Measurements from ENCODE around the gene ING5.

Gene ING5

DNA sequence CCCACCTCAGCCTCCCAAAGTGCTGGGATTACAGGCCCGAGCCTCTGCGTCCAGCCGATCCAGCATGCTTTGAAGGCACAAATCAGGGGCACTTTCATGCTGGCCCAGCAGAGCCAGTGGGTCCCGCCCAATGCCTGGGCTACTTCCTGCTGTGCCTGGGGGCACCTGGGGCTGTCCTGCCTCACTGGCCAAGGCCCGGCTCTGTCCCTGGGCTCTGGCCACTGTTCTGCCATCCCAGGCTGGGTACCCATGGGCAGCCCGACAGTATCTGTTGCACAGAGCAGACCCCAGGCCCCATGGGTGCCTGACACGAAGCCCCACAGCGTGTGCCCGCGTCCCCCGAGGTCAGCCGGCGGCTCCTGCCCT is 68.0 kb downstream of the ING5 start:
- H3K9ac ChIP-seq: no peak overlapping the region
- H3K27me3 ChIP-seq (ENCODE audit: insufficient read depth, low read depth): no peaks in the 10 kb centered on the region
- H3K36me3 ChIP-seq (ENCODE audit: insufficient read depth): no peaks in the 10 kb centered on the region
- no peak overlapping the region for H3K27ac ChIP-seq
- no peak overlapping the region for H3K4me3 ChIP-seq (IDR thresholded peaks at IDR 0.05; ENCODE audit: insufficient read depth, low read depth, low read length)
- no peak for TF ChIP-seq CTCF (conservative IDR thresholded peaks at IDR 0.05; ENCODE audit: low read depth, low read length)
- H2AFZ ChIP-seq (ENCODE audit: low read depth): no peak overlapping the region
- H3K4me2 ChIP-seq: no peak overlapping the region
- H3K4me1 ChIP-seq (ENCODE audit: low read depth, poor library complexity, severe bottlenecking): peaks cover 4% of the 10 kb centered on the region
- no peaks in the 10 kb centered on the region for H3K79me2 ChIP-seq (ENCODE audit: insufficient read depth, low read depth)
- no peaks in the 10 kb centered on the region for H4K20me1 ChIP-seq (ENCODE audit: insufficient read depth)

- Histone ChIP-seq H3K36me3 (ENCODE audit: insufficient read depth) (no peaks in the 10 kb centered on the region), H2AFZ (ENCODE audit: low read depth) (no peak overlapping the region), H3K79me2 (ENCODE audit: insufficient read depth, low read depth) (no peaks in the 10 kb centered on the region), H3K4me3 (IDR thresholded peaks at IDR 0.05; ENCODE audit: insufficient read depth, low read depth, low read length) (no peak overlapping the region), H4K20me1 (ENCODE audit: insufficient read depth) (no peaks in the 10 kb centered on the region), H3K4me1 (ENCODE audit: low read depth, poor library complexity, severe bottlenecking) (peaks cover 4% of the 10 kb centered on the region), H3K9ac (no peak overlapping the region), H3K27me3 (ENCODE audit: insufficient read depth, low read depth) (no peaks in the 10 kb centered on the region), H3K27ac (no peak overlapping the region), H3K4me2 (no peak overlapping the region)
- TF ChIP-seq CTCF (conservative IDR thresholded peaks at IDR 0.05; ENCODE audit: low read depth, low read length): no peak
Observed at GRCh38 chr2:241770185-241770935, 68.5 kb downstream of the ING5 start.

DNA sequence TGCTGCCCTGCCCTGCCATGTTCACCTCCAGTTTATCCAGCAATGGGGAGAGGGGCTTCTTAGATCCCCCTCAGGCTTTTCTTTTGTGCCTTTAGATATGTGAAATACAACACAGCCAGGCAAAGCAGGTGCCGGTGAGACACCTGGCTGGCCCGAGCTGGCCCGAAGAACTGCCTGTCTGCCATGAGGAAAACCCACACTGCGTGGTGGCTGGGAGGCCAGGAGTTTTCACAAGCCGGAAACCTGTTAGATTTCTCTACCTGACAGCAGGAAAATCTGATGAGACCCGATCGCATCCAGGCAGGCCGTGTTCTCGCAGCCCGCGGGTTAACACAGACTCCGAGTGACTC is 69.1 kb downstream of the ING5 start:
- Histone ChIP-seq H3K4me2 (no peak overlapping the region), H2AFZ (ENCODE audit: low read depth) (no peak overlapping the region), H3K36me3 (ENCODE audit: insufficient read depth) (no peaks in the 10 kb centered on the region), H4K20me1 (ENCODE audit: insufficient read depth) (no peaks in the 10 kb centered on the region), H3K9ac (no peak overlapping the region), H3K27me3 (ENCODE audit: insufficient read depth, low read depth) (no peaks in the 10 kb centered on the region), H3K79me2 (ENCODE audit: insufficient read depth, low read depth) (no peaks in the 10 kb centered on the region), H3K4me3 (IDR thresholded peaks at IDR 0.05; ENCODE audit: insufficient read depth, low read depth, low read length) (no peak overlapping the region), H3K27ac (no peak overlapping the region), H3K4me1 (ENCODE audit: low read depth, poor library complexity, severe bottlenecking) (peaks cover 4% of the 10 kb centered on the region)
- no peak for TF ChIP-seq CTCF (conservative IDR thresholded peaks at IDR 0.05; ENCODE audit: low read depth, low read length)

DNA sequence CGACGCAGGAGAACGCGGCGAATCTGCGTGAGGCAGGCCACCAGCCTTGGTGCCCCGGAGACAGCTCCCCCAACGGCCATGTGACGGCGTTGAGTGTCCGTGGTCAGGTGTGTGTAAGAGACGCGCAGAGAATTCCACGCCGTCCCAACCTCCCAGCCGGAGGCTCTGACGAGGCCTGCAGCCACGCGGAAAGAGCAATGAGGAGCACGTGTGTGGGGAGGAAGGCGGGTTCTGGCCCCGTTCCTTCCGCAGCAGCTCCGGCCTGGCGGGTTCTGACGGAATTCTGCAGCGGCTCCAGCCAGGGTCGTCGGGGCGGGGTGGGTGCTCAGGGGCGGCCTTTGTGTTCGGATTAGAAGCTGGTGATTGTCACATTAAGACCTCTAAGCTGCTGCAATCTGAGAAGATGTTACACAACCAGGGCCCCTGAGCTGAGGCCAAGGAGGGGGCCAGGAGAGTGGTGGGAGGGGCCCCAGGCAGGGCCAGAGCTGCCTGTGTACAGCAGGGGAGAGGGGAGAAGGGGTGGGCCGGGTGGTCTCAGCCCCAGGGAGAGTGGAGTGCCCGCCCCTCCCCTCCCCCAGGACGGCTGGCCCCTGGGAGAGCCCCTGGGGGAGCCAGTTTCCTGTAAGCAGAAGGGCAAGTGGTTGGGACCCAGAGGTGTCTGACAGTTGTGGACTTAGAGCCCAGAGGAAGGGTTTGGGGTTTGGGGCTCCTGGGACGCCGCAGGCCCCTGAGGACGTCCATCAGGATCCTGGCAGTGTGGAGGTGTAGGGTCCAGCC is 69.6 kb downstream of the ING5 start:
- Histone ChIP-seq H3K9ac (no peak overlapping the region), H4K20me1 (ENCODE audit: insufficient read depth) (no peaks in the 10 kb centered on the region), H2AFZ (ENCODE audit: low read depth) (no peak overlapping the region), H3K4me1 (ENCODE audit: low read depth, poor library complexity, severe bottlenecking) (peaks cover 4% of the 10 kb centered on the region), H3K27me3 (ENCODE audit: insufficient read depth, low read depth) (no peaks in the 10 kb centered on the region), H3K4me3 (IDR thresholded peaks at IDR 0.05; ENCODE audit: insufficient read depth, low read depth, low read length) (no peak overlapping the region), H3K4me2 (no peak overlapping the region), H3K79me2 (ENCODE audit: insufficient read depth, low read depth) (no peaks in the 10 kb centered on the region), H3K36me3 (ENCODE audit: insufficient read depth) (no peaks in the 10 kb centered on the region), H3K27ac (no peak overlapping the region)
- no peak for TF ChIP-seq CTCF (conservative IDR thresholded peaks at IDR 0.05; ENCODE audit: low read depth, low read length)
